Panc1 (cell line): ENCODE measurements around the gene TNS4. TPM values are rescaled to one million over a fixed set of nuclear protein-coding genes. Genes with fewer than 3 reads are reported as not detected.

ENCODE experiments used
- ATAC-seq: fragments of 200-7000 bp; cut with Tn5 transposase; 2 replicates; pipeline ENCODE4 v1.9.1; 2020; ENCODE audit warnings: mild to moderate bottlenecking, moderate library complexity
- BruUV-seq: library from RNA; stranded (reverse); fragments of 400-500 nt; replicated peaks from 2 replicates; lab custom pipeline; 2021; lab: Mats Ljungman, UMichigan
- CTCF ChIA-PET: fragments of 300-600 bp; sonication (Branson Sonifier 250); formaldehyde crosslinking; loops from one replicate; lab custom pipeline; 2022; ENCODE audit warnings: antibody characterized with exemption; lab: Charles Lee
- POLR2A ChIA-PET: fragments of 300-600 bp; sonication (Branson Sonifier 250); formaldehyde crosslinking; loops from one replicate; lab custom pipeline; 2022; ENCODE audit warnings: antibody characterized with exemption; lab: Charles Lee
- DNase-seq: peaks from one replicate; pipeline ENCODE4 v3.0.0-alpha.2; 2010; ENCODE audit warnings: low read depth, low spot score
- H3K27ac ChIP-seq: 2 replicates; pipeline ENCODE4 v1.5.1; 2011; ENCODE audit warnings: mild to moderate bottlenecking, low read length, inconsistent platforms
- H3K27me3 ChIP-seq: fragments of 200-500 bp; sonication (Bioruptor generic); 2 replicates; pipeline ENCODE4 v1.6.0; 2014; ENCODE audit warnings: low read length, inconsistent platforms; ENCODE audit not compliant: control insufficient read depth, insufficient read depth
- H3K36me3 ChIP-seq: fragments of 200-500 bp; sonication (Bioruptor generic); 2 replicates; pipeline ENCODE4 v1.5.1; 2014; ENCODE audit warnings: inconsistent platforms, mild to moderate bottlenecking, low read length, moderate library complexity; ENCODE audit not compliant: control insufficient read depth, insufficient read depth
- H3K4me1 ChIP-seq: 2 replicates; pipeline ENCODE4 v1.5.1; 2011; ENCODE audit warnings: inconsistent platforms, mild to moderate bottlenecking, low read length, moderate library complexity; ENCODE audit not compliant: control insufficient read depth, insufficient read depth
- H3K4me3 ChIP-seq, 2 experiments: 2 replicates each; pipeline ENCODE4 v1.5.1; 2011 to 2012; ENCODE audit warnings: low read depth in 2 of 2, low read length in 2 of 2, mild to moderate bottlenecking in 2 of 2, inconsistent platforms in 1 of 2, moderate library complexity in 1 of 2
- H3K9me3 ChIP-seq: fragments of 200-500 bp; sonication (Bioruptor generic); 2 replicates; pipeline ENCODE4 v1.5.1; 2014; ENCODE audit warnings: low read depth, mild to moderate bottlenecking, inconsistent platforms, low read length, moderate library complexity; ENCODE audit not compliant: control insufficient read depth, insufficient read depth
- CTCF ChIP-seq: fragments of 450-650 bp; IDR thresholded peaks from 2 replicates; pipeline ENCODE4 v1.5.1; 2017; ENCODE audit warnings: mild to moderate bottlenecking
- POLR2AphosphoS5 ChIP-seq: IDR thresholded peaks from 2 replicates; pipeline ENCODE4 v1.6.1; 2012; ENCODE audit warnings: mild to moderate bottlenecking, low read depth, low read length, moderate library complexity
- REST ChIP-seq, 2 experiments: IDR thresholded peaks; 2 replicates each; pipeline ENCODE4 v1.6.1; 2011 to 2012; ENCODE audit warnings: low read depth in 2 of 2, control low read depth in 1 of 2, low read length in 1 of 2, mild to moderate bottlenecking in 1 of 2, moderate library complexity in 1 of 2; ENCODE audit not compliant: insufficient read depth in 1 of 2
- SIN3A ChIP-seq: IDR thresholded peaks from 2 replicates; pipeline ENCODE4 v1.6.1; 2012; ENCODE audit warnings: low read depth, mild to moderate bottlenecking, low read length, moderate library complexity, borderline replicate concordance; ENCODE audit not compliant: insufficient read depth
- TCF7L2 ChIP-seq: IDR thresholded peaks from 2 replicates; pipeline ENCODE4 v1.6.1; 2011; ENCODE audit warnings: mild to moderate bottlenecking, low read depth, low read length, inconsistent platforms
- in situ Hi-C: cut with HindIII; loops from 2 replicates; pipeline ENCODE4 v1.10.0; 2016; ENCODE audit warnings: low sequenced_read_pairs, low pct_unique_long_range_greater_than_20kb
- intact Hi-C: fragments of 100-400 bp; cut with micrococcal nuclease; formaldehyde crosslinking; loops from one replicate; pipeline ENCODE4 v1.10.0; 2022; ENCODE audit not compliant: unreplicated experiment
- total RNA-seq: library from RNA; stranded (reverse); gene quantifications from one replicate; pipeline ENCODE4 v1.2.1, GENCODE V29; 2021; ENCODE audit not compliant: unreplicated experiment

Gene TNS4
- total RNA-seq, 1 experiment from 2014 or later: not detected

DNA sequence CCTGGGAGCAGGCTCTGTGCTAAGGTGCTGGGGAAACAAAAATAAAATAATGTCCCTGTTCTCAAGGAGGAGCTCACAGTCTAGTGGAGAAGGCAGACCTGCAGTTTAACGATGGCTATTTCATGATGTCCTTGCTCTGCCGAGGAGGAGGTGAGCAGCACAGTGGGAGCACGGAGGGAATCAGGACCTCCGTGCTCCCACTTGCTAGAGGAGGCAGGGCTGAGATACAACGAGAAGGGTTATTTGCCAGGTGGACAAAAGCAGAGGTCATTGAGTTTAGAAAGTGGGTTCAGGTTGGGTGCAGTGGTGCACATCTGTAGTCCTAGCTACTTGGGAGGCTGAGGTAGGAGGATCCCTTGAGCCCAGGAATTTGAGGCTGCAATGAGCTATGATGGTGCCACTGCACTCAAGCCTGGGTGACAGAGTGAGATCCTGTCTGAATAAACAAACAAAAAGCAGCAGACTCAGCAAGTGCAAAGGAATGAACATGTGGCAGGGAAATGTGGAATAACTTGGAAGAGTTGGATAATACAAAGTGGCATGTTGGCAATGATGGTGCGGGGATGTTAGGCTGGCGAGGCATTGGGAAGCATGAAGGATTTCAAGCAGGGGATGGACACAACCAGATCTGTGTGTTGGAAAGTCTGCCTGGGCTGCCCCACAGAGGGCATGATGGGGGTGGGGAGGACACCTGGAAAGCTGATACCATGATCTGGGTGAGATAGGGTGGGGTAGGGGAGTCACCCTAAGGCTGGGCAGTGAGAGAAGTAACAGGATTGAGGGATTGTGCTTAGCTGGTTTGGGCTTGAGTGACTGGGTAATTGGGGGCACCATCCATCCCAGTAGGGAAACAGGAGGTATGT lies 12.8 kb upstream of the TNS4 start:
- CTCF ChIA-PET: no interaction called here
- peaks cover 12% of the 10 kb centered on the region for H3K4me1 ChIP-seq
- POLR2A ChIA-PET: no interaction called here
- no peaks in the 10 kb centered on the region for H3K9me3 ChIP-seq
- BruUV-seq: no TSS peak
- TF ChIP-seq CTCF (no peak), REST (IDR thresholded peaks at IDR 0.05; ENCODE audit: insufficient read depth in 1 of 2, low read depth in 2 of 2, low read length in 1 of 2) (no peak), TCF7L2 (no peak), SIN3A (no peak), POLR2AphosphoS5 (no peak)
- no peak overlapping the region for H3K27ac ChIP-seq
- ATAC-seq: no peak
- in situ Hi-C loops: no loop called here
- no peaks in the 10 kb centered on the region for H3K36me3 ChIP-seq
- intact Hi-C loops: no loop called here
- H3K27me3 ChIP-seq: no peaks in the 10 kb centered on the region
- H3K4me3 ChIP-seq: no peak overlapping the region
- DNase-seq: no peak

GRCh38 chr17:40511667-40512220 lies 10.3 kb upstream of the TNS4 start:
- Histone ChIP-seq H3K9me3 (no peaks in the 10 kb centered on the region), H3K27me3 (no peaks in the 10 kb centered on the region), H3K4me1 (peaks cover 8% of the 10 kb centered on the region), H3K4me3 (no peak overlapping the region), H3K27ac (no peak overlapping the region), H3K36me3 (no peaks in the 10 kb centered on the region)
- intact Hi-C loops (no loop called here), in situ Hi-C loops (no loop called here)
- DNase-seq (no peak), ATAC-seq (no peak)
- POLR2A ChIA-PET: interaction anchor here (0.6 kb wide), 1 partner anchor 38 kb away, joined by 5 read pairs; no protein-coding TSS in a partner anchor
- TF ChIP-seq REST (IDR thresholded peaks at IDR 0.05; ENCODE audit: insufficient read depth in 1 of 2, low read depth in 2 of 2, low read length in 1 of 2) (no peak), CTCF (no peak), POLR2AphosphoS5 (no peak), TCF7L2 (no peak), SIN3A (no peak)
- CTCF ChIA-PET: interaction anchor here (2.4 kb wide), 1 partner anchor 21 kb away, joined by 11 read pairs; no protein-coding TSS in a partner anchor
- BruUV-seq: no TSS peak
